Activated CD4-positive, alpha-beta T cell treated with anti-CD3 and anti-CD28 coated beads for 24 hours (primary cell): ENCODE measurements around the gene SLC10A6.

Experiments used
- DNase-seq, 2 donors: peaks; one replicate each; pipeline ENCODE4 v3.0.0-alpha.2; 2020; ENCODE audit warnings: low read depth in 2 of 2

The SLC10A6 gene

DNA sequence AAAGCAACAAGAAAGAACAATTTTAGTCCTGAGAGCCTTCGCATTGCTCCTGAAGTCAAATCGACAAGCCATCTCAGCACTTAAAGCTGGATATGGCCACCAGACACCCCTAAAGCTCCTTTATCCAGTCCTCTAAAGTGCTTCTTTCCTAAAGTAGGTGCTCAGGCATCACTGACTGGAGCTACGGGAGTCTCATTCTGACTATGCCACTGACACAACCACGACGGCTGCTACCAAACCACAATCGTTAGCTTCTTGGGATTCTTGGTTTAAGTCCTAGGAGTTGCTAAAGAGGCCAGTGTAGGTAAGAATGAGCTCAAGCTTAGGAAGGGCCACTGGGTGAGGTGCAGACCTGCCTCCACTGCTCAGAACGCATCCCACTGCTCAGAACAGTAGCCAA is 1.0 kb downstream of the SLC10A6 start:
- no peak for DNase-seq

DNA sequence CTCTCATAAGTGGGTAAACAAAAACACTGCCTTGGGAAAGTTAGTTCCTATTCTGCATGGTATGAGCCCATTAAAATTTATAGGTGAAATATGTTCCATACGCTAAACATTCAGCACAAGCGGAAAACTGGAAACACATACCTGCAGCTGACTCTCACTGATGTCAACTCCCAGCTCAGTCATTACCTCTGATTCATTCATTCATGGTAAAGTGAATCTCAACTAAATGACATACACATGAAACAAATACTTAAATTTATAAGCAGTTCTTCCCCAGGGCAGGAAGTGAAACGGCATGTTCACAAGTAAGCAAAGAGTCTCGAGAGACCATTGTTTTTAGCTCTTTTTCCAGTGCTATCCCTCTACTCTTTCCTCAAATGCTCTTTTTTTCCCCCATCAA is 1.6 kb downstream of the SLC10A6 start:
- DNase-seq: no peak

DNA sequence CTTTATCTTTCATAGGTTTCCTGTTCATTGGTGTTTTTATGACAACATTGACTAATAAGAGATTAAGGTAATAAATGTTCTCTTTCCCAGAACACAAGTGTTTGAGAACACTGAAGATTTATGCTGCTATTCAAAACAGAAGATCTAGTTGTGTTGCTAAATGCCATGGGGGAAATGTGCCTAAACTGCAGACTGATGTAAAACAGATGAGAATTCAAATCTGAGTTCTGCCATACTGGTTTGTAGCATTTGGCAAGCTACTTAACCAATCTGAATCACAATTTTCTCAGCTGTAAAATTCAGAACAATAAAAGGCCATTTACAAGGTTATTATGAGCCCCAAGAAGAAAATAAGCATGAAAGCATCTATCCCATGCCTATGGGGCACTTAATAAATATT is 2.3 kb downstream of the SLC10A6 start:
- DNase-seq: no peak

DNA sequence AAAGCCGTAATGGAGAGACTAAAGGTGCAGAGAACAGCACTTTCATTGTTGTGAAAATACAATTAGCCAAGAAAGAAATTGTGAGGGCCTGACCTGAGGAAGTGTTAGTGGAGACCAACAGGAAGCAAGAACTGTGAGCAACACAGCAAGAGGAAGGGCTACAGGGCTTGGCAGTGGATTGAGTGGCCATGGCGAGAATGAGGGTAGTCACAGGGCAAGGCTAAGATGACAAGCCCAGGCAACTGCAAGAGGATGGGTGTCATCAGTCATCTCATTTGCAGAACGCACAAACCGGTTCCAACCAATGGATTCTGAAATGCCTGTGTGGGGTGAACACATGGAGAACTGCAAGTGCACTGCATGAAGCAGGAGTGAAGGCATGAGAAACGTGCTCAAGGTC is 3.6 kb downstream of the SLC10A6 start:
- no peak for DNase-seq

DNA sequence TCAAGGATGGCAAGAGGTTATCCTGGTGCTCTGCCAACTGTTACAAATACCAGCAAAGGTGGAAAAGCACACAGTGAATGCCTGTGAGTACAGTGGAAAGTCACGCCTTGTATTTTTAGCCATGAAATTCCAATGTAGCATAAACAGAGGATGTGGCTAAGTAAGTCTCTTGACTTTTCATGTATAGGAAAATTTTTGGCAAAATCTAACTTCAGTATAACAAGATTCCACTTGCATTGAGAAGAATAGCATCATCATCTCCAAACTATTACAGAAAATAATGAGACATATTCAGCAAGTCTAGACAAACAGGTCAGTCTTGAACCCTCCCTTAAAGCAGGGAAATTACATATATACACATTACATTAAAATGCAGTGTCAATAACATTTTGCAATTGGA is 7.9 kb downstream of the SLC10A6 start:
- DNase-seq: no peak

DNA sequence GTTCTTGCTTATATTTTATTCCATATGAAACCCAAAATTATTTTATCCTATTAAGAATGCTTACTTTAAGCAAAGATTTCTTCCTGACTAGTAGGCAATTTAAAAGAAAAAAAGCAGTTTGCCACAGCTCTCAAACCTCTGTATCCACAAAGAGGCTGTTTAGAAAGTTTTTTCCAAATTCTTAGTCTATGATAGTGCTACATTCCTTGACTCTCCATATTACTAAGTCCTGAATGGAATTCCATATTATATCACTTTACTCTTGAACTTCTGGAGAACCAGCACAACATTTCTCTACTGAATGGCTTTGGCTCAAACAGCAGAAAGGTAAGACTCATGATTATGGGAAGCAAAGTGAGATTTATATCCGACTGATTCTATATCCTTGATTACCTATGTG is 8.3 kb downstream of the SLC10A6 start:
- DNase-seq: no peak

DNA sequence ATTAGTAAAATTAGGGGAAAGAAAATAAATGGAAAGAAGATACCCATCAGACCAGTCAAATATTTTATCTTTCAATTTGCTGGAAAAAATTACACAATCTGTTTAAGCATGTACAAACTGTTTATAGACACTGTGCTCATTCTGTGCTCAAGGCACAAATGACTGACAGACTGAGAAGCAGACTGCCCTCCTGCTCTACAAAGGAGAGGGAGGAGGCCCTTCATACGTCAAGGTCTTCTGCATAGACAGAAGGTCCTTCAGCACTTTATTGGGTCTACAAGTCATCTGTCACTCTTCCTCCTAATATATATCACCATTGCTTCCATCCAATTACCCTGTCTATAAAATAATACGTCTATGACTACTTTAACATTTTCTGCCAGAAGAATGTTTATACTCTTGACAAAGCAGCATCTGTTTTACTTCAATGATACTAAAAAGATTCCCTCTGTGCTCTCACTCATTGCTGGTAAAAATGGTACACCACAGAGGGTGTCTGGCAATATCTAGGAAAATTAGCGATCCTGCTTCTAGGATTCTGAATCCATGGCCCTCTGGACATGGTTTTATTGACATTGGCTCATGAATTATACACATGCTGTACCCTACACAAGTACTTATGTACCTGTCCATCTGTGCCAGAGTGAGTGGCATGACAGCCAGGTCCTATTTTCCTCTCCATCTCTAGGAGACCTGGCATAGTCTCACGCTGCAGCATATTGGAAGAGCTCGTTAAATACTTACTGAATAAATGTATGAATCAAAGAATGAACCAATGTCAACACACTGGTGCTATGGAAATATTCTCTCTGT is 11.3 kb downstream of the SLC10A6 start:
- DNase-seq: no peak

DNA sequence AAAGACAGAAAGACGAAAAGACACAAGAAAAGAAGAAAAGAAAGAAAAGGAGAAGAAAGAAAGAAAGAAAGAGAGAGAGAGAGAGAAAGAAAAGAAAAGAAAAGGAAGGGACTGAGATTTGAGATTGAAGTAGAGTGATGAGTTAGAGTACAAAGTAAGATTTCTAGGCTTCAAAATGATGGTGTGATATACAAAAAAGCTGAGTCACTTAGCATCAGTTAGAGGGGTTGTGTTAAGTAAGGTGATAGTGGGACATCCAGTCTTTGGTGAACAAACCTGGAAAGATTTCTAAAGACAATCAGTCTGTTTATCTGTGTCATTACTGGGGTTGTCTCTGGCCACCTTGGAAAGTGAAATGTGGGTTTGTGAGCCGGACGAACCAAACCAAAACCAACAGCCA is 13.5 kb downstream of the SLC10A6 start:
- no peak for DNase-seq

DNA sequence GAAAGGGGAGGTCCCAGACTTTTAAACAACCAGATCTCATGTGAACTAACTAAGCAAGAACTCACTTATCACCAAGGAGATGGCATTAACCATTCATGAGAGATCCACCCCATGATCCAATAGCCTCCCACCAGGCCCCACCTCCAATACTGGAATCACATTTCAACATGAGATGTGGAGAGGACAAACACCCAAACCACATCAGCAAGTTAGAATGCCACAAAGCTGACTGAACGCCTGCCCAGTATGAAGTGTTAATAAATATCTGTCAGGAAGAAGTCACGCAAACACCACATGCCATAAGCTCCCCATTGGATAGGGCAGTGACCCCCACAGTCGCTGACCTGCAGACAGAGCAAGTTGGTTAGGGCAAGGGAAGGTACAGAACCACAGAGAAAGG is 14.3 kb downstream of the SLC10A6 start:
- no peak for DNase-seq

DNA sequence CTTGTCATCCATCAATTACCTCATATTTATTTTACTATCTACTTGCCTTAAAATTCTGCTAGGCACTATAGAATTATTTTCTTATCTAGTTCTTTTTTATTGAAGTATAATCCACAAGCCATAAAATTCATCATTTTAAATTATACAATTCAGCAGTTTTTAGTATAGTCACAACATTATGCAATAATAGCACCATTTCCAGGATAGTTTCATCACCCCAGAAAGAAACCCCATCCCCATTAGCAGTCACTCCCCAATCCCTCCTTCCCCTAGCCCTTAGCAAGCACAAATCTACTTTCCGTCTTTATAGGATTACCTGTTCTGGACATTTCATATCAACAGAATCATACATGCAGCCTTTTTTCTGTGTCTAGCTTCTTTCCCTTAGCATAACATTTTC is 15.6 kb downstream of the SLC10A6 start:
- DNase-seq: no peak

DNA sequence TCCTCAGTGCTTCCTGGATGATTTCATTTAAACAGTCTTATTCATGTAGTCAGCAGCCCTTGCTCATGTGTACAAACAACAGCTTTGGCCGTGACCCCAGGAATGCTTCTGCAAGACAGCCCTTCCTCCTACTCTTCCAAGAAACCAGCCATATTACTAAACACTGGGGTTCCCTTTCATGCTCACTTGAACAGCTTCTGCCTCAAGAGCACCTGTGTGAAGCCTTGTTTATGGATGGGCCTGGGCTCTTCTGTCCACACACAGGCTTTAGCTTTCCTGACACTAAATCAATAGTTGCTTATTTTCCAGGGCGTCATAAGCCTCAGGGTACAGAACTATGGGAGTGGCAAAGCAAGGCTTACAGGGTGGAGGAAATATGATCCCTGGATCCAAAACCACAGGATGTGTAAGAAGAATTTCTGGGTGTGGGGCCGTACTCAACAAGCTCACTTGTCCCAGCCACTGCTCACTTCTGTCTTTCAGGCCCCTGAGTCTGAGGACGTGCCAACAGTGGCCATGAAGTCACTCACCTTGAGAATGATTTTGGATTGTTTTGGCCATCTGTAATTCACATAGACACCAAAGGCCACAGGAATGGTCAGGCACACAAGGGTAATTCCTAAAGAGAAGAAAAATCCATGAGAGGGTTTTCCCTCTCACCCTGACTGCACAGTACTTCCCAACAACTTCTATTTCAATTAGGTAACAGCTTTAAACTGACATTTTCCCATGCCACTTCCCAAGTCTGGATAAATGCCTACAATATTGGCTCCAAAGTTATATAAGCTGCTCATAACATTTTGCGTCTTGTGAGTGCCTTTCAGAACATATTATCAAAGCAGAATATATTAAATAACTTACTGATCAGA is 17.7 kb downstream of the SLC10A6 start:
- no peak for DNase-seq

DNA sequence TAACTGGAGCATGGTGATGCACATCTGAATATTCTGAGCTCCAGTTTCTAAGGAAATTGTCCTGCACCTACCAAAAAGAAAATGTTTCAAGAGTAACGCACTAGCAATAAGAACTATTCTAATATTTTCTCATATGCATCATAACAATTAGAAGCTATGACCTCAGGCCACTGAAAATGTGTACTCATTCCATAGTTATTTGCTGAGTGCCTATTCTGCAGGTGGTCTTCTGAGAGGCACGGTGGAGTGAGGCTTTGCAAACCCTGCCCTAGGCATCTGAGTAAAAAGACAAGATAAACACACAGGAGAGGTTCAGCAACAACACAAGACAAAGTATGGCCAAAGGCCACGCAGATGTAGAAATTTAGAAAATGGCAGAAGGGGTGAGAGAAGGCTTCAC is 23.7 kb downstream of the SLC10A6 start:
- DNase-seq: no peak

DNA sequence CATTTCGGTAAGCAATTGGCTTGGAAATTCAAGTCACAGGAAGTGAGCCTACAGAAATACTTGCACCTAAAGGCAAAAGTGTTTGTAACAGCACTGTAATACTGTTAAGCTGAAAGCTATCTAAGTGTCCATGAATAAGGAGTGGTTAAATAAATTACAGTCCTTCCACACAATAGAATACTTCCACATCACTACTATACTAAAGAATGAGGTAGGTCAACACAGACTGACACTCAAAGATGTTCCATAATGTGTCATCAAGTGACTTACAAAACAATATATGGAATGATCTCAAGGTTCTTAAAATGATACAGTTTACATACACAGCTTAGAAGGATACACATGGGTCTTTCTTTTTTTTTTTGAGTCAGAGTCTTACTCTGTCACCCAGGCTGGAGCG is 27.0 kb downstream of the SLC10A6 start:
- DNase-seq: no peak

DNA sequence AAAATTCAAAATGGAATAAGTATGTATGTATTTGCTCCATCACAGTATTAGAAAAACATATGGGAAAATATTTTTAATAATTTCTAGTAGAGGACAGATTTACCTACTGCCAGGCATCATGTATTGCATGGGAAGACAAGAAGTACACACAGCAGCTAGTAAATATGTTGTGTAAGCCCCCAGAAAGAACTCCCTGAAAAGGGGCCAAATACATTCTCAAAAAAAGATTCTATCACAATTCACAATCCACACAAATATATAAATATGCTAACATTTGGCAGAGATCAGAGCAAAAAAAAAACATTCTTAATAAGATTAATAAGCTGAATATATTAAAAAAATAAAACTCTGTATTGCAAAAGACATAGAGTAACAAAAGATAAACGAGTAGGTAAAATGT is 28.0 kb downstream of the SLC10A6 start:
- DNase-seq: no peak

DNA sequence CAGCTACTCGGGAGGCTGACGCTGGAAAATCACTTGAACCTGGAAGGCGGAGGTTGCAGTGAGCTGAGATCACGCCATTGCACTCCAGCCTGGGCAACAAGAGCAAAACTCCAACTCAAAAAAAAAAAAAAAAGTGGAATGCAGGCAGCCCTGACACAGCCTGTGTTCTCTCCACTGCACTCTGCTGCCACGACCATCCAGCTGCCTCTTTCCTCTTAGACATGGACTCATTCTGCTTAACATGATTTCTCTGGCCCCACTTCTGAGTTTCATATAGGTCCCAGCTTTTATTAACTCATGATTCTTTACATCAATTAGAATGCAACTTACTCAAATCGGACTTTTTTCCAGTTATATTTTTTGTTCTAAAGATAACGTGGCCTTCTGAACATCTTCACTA is 29.6 kb downstream of the SLC10A6 start:
- DNase-seq: no peak

DNA sequence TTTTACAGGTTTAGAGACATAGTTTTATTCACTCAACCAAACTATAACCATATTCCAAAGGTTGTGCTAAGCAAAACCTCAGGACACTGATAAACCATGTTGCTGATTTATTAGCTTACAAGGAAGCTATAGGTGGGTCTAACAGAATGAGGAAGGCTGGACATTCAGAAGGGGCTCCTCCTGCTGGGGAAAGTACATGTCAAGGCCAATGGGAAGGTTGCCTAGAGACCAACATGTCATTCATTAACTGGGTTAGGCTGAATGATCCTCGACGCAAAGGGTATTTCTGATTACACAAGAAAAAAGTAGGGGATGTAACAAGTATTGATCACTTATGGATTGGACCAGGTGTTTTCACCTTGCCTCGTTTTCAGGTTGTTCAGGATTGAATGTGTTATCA is 30.3 kb downstream of the SLC10A6 start:
- no peak for DNase-seq

DNA sequence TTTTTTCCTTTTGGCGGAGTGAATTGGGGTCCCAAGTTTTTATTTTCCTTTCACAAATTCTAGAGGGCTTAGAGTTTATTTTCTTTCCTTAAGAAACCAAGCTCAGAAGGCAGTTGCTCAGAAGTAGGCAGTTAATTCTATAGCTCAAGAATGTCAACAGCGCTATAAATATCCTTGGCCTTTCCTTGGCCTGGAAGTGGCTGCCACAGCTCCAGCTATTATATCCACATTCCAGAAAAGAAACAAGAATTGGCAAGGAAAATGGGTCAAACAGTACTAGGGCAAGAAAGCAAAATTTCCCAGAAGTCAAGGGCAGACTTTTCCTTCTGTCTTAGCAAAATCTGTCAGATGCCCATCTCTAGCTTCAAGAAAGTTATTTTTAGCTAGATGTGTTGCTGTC is 31.0 kb downstream of the SLC10A6 start:
- no peak for DNase-seq

DNA sequence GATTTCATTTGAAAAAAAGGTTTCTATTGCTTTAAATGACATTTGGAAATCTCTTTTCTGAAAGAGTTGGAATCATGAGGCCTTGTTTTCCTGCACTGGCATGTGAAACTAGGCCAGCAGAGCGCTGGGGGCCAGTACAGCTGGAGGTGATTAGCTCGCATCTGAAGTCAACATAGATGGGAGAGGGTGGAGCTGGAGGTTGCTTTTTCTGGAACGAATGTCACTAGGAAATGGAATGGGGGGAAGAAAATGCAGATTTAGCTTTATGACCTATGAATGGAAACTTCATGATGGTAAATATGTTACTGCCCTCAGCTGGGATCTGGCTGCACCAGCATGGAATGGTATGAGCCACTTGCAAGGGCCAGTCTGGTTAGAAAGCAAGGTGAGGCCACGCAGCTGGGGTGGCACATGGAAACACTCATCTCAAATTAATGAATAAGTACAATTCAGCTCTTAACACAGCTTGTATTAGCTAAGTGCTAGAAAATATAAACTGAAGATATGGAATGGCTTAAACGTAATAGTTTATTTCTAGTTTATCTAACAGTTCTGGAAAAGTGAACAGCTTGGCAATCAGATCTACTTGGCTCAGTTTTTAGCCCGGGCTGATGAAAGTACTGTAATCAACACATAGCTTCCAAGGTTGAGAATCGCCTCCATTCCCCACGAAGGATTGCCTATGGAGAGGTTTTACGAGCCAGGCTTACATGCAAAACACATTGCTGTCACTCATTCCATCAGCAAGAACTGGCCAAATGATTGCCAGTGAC is 32.5 kb downstream of the SLC10A6 start:
- no peak for DNase-seq

DNA sequence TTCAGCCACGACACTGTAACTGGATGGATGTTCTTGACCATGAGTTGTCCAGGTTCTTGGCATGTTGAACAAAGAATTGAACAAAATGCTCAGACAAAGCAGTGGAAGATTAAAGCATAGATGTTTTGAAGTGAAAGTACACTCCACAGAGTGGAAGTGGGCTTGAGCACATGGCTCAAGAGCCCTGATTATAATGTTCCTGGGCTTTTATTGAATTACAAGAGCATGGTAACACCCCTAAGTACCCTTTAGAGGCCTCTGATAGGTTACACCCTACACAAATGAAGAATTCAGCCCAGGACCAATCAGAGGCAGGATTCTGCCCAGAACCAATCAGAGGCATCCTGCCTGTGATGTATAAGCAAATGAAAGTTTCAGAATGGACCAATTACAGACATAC is 33.5 kb downstream of the SLC10A6 start:
- DNase-seq: no peak

DNA sequence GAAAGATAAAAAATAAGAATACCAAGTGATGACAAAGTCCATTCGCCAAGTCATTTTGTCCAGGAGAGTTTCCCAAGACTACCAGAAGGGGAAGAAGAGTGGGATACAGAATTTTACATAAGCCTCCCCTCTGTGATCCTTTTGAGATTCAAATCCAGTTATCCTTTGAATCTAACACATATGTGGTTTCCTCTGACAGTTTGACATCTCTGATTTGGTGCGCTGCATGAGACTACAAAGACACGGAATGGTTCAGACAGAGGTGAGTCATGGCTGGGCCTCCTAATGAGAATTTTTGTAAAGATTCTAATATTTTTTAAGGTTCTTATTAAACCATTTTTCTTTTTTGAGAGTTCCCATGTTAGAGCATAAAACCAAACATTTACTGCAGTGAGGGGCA is 38.3 kb downstream of the SLC10A6 start:
- no peak for DNase-seq

DNA sequence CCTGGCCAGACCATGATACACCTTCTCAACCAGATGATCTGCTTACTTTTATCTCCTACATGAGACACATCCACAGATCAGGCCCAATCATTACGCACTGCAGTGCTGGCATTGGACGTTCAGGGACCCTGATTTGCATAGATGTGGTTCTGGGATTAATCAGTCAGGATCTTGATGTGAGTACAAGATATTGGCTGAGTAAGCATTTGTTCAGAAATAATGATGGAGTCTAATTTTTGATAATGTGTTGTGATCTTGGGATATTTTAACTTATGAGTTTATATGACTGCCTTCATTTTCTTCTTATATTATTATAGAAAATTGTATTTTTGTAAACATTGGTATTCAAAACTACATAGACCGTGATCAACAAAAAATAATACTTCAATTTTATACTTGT is 39.4 kb downstream of the SLC10A6 start:
- DNase-seq: no peak

DNA sequence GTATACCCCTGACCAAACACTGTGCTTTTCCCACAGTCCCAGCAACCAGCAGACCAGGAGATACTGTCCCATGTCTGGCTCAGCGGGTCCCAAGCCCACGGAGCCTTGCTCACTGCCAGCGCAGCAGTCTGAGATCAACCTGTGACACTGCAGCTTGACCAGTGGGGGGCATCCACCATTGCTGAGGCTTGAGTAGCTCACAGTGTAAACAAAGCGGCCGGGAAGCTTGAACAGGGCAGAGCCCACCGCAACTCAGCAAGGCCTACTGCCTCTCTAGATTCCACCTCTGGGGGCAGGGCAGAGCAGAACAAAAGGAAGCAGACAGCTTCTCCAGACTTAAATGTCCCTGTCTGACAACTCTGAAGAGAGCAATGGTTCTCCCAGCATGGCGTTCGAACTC is 58.1 kb downstream of the SLC10A6 start:
- no peak for DNase-seq

DNA sequence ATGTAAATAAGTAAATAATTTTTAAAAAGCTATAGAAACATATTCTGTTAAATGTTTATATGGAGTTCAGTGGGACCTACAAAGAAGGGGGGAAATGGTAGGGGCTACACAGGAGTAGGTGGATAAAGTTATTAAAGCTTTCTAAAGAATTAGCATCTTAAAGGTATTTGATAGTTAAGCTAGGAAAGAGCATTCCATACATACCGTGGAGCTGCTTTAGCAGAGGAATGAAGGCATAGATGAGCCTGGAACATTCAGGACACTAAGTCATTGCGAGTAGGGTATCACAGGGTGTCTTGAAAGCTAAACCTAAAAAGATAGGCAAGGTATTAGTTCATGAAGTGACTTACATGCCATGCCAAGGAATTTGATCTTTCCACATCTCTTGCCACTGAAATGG is 60.4 kb downstream of the SLC10A6 start:
- no peak for DNase-seq
